ENCODE measurements around the gene GFPT2. TPM values are rescaled to one million over a fixed set of nuclear protein-coding genes. Genes with fewer than 3 reads are reported as not detected.

GFPT2 gene
- total and polyA plus RNA-seq, 2 of the 8 experiments (the other 6 are each of a cell fraction or from before 2014, with no cell fraction given), result 83.7 to 143 TPM

GRCh38 chr5:180335614-180336233, 17.4 kb downstream of the GFPT2 start (continued):
- TF ChIP-seq SP2 (IDR thresholded peaks at IDR 0.05; ENCODE audit: low read length) (no peak), SP4 (IDR thresholded peaks at IDR 0.05; ENCODE audit: low read length) (no peak), CTBP2 (IDR thresholded peaks at IDR 0.05; ENCODE audit: borderline replicate concordance, insufficient read depth, insufficient read length, low read length) (no peak), KDM1A (IDR thresholded peaks at IDR 0.05; ENCODE audit: borderline replicate concordance, low read length) (no peak)

All from H1 (cell line).